ENCODE results near the gene PRRG2.

Gene PRRG2

DNA sequence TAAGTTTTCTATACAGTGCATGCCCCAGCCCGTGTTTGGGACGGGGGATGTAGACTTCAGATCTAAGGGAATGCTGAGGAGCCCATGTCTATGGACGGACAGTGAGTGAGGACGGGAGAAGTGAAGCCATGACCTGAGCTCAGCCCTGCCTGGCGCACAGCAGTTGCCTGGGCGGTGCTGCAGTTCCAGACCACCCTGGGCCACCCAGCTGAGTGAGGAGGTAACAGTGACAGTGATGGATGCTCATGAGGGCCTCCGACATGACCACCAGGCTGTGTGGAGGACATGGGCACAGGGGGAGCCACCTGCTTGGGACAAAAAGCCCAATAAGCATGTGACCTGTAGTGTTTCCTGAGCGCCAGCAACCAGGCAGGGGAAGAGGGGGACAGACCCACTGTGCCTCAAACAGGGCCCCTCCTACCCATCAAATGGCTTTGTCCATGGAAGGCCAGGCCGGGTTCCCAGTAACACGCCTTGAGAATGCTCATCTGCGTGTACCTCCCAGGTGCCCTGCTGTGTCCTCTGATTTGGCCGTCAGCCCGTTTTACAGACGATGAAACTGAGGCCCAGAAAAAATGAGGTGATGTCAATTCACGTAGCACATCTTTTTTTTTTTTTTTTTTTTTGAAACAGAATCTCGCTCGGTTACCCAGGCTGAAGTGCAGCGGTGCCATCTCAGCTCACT is 23.3 kb upstream of the PRRG2 start:
- DNase-seq (ENCODE audit: low spot score): no peak

DNA sequence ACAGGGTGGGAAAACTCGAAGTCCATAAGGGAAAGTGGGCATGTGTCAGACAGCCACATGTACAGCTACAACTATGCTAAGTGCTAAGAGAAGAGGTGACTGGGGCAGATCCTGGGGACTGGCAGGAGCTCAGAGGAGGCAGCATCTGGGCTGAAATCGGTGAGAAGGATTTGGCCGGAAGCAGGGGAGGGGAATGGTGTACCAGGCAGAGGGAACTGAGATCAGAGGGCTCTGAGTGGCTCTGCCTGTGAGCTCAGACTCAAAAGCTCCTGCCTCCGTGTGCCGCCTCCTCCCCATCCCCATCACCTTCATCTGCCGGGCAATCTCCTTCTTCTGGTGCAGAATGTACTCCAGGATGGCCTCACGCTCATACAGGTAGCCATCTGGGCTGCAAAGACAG is 22.5 kb upstream of the PRRG2 start:
- no peak for DNase-seq (ENCODE audit: low spot score)

DNA sequence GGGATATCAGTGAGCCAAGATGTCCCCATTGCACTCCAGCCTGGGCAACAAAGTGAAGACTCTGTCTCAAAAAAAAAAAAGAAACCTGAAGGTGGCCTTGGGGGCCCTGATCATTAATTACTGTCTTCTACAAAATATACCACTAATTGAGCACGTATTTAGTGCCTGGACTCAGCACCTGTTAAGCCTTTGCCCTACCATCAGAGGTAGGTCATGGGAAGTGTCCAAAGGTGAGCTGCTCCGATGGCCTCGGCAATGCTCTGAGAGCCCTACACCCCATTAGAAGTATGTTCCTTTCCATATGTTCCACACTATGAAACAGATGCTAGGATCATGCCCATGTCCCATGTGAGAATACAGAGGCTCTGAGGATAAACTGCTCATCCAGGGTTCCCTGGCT is 21.7 kb upstream of the PRRG2 start:
- DNase-seq (ENCODE audit: low spot score): no peak

DNA sequence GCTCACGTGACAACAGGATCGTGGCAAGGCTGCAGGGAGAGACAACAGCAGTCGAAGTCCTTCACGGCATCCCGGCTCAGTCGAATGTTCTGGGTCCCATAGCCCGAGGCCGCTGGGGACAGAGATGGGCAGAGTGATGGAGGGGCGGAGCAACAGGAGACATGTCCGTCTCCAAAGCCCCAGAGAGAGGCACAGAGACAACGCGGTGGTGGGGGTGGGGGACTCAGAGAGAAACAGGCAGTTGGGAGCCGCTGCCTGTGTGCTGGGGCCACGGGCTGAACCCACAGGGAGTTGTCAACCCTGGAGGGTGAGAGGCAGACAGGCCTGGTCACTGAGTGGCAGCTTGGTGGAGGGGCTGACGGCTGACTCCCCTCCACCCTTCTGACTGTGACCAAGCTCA is 21.2 kb upstream of the PRRG2 start:
- no peak for DNase-seq (ENCODE audit: low spot score)

DNA sequence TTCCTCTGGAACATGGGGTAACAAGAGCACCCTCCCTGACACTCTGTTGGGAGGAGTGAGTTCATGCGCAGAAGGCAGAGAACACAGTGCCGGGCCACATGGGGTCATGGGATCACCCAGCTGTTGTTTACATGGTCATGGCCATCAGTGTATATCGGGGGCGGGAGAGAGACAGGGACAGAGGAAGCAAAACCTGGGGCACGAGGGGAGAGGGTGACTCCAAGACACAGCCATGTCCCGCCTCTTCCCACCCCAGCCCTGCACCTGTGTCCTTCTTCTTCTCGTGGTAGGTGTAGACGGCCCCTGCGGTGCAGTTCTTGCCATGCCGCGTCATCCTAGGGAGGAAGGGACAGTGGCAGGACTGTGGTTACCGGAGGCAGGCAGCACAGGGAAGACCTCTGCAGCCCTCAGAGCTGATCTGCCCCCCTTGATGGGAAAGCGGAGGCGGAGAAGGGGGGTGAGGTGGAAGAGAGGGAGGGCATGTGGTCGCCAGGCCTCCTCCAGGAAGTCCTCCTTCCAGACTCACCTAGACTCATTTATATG is 20.7 kb upstream of the PRRG2 start:
- DNase-seq (ENCODE audit: low spot score): peak; percentile 37

DNA sequence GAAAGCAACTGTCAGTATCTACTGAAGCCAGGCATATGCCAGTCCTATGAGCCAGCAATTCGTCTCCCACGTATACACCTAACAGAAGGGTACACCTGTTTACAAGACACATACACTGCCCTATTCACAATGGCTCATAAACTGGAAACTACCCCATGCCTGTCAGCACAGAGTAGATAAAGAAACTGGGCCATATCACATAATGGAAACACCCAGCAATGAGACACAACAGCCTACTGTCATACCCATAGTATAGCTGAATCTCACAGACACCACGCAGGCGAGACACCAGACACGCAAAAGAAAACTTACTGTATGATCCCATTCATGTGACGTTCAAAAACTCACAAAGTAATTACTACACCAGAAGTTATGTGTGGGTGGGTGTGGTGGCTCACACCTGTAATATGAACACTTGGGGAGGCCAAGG is 16.5 kb upstream of the PRRG2 start:
- DNase-seq (ENCODE audit: low spot score): peak; percentile 63

DNA sequence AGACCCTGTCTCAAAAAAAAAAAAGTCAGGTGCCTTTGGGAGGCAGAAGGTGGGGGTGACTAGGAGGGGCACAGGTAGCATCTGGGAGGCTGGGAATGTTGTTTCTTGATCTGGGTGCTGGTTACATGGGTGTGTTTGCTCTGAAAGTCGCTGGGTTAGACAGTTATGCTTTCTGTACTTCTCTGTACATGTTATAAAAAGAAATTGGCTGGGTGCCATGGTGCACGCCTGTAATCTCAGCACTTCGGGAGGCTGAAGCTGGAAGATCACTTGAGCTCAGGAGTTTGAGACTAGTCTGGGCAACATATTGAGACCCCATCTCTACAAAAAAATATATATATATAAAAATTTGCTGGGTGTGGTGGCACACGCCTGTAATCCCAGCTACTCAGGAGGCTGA is 15.9 kb upstream of the PRRG2 start:
- DNase-seq (ENCODE audit: low spot score): no peak

DNA sequence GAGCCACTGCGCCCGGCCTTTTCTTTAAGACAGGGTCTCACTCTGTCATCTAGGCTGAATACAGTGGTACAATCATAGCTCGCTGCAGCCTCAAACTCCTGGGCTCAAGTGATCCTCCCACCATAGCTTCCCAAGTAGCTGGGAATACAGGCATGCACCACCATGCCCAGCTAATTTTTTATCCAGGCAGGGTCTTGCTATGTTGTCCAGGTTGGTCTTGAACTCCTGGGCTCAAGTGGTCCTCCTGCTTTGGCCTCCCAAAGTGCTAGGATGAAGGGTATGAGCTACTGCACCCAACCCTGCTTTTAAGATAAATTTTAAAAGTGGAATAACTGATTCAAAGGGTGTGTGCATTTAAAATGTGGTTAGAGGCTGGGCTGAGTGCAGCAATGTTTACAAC is 14.8 kb upstream of the PRRG2 start:
- no peak for DNase-seq (ENCODE audit: low spot score)

DNA sequence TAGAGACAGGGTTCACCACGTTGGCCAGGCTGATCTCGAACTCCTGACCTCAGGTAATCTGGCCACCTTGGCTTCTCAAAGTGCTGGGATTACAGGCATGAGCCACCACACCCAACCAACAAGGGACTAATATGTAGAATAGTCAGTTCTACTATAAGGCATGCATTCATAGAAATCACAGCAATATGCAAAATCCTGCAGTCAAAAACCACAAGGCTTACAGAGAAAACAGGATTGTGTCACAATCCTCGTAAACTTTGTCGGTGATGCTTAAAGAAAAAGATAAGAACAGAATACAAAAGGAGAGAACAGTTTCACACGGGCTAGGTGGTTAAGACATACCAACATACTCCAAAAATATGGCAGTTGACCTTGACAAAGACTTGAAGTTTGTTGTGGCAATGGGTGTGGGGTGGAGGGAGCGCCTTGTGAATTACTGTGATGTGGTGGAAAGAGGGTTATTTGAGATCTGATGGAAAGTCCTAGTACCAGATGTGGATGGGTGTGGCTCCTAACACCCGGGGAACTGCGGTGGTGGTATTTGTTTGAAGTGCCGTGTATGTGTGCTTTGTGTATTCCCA is 13.2 kb upstream of the PRRG2 start:
- DNase-seq (ENCODE audit: low spot score): peak; percentile 86

DNA sequence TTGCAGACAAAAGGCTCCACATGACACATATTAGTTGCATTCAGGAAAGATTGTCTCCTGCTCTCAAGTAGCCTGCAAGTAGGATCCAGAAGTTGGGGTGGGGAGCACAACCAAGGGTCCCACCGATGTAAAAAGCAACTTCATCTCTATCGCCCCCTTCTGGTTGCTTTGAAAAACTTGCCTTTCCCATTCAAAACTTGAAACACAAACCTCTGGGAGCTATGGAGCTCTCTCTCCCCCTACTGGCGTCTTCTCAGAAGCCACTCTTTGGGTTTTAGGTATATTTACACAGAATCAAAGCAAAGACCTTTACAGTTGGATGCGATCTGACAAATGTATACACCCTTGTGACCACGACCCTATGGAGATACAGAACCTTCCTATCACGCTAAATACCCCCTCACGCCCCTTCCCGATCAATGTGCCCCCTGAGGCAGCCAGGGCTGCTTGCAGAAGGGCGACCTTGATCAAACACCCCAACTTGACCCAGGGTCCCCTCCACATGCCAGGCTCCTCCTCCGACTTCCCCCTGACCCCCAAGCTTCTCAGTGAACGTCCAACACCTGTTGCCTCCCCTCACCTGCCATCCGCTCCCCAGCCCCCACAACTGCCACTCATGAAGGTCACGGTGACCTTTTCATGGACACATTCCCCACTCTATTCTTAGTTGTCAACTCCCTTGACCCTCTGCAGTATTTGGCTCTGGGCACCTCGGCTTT is 10.8 kb upstream of the PRRG2 start:
- peak; percentile 86 for DNase-seq (ENCODE audit: low spot score)

DNA sequence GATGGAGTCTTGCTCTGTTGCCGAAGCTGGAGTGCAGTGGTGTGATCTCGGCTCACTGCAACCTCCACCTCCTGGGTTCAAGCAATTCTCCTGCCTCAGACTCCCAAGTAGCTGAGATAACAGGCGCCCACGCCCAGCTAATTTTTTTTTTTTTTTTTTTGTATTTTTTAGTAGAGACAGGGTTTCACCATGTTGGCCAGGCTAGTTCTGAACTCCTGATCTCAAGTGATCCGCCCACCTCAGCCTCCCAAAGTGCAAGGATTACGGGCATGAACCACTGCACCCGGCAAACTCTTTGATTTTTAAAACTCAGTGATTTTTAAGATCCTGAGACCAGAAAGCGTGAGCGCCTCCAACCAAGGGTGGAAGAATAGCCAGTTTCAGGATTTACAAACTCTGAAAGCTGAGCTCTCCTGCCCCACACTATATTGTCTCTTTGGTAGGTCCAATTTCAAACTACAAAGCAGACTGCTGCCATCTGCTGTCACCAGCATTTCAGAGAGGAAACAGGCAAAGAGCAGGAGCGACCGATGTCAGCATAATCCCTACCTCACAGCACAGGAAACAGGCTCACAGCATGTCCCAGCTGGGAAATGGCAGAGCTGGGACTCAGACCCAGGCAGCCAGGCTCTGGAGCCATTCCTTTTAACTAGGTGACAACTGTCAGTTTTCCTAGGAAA is 10.0 kb upstream of the PRRG2 start:
- peak; percentile 55 for DNase-seq (ENCODE audit: low spot score)

DNA sequence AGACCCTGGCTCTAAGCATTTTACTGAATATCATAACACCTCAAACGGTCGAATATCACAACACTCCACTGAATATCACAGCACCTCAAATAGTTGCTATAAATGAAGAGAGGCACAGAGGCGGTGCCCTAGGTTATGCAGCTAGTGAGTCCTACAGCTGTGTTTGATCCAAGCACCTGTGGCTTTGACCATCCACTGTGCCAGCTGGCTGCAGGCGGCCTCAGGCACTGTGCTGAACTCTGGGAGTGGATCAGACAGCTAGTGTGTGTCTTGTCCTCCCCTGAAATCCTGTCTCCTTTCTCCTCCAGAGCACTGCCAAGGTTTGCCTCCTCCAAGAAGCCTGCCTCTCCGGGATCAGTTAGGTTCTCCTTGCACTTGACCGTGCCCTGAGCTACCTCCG is 8.1 kb upstream of the PRRG2 start:
- DNase-seq (ENCODE audit: low spot score): no peak

DNA sequence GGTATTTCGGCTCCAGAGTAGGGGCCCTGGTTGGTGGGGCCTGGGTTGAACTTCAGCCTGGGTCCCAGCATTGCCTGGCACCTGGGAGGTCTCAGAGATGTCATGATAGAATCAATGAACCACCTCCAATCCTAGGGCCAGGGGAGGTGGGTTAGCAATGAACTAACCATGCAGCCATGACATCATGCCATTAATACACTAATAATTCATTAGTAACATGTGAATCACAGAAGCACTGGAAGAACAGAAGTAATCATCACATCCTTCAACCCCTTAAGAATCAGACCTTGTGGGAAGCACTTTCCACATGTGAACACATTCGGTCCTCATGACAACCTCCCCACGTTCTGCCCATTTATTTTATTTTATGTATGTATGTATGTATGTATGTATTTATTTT is 7.7 kb upstream of the PRRG2 start:
- DNase-seq (ENCODE audit: low spot score): no peak

DNA sequence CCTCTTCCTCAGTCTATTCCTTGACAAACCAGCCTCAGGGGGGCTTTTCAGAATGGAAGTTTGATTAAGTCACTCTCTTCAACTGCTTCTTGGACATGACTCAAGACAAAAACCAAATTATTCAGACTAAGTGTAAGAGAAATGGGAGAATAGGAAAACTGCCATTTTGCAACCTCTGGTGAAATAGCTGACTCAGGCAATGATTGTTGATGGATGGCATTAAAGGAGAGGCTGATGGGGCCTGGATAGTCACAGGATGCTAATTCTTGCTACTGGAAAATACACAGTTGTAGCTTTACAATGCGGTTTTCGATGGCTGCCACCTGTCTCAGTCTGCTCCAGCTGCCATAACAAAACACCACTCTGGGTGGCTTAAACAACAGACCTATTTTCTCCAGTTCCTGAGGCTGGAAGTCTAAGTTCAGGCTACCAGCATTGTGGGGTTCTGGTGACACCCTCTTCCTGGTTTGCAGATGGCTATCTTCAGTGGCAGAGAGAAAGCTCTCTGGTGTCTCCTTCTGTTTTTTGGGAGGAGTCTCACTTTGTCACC is 6.8 kb upstream of the PRRG2 start:
- no peak for DNase-seq (ENCODE audit: low spot score)

DNA sequence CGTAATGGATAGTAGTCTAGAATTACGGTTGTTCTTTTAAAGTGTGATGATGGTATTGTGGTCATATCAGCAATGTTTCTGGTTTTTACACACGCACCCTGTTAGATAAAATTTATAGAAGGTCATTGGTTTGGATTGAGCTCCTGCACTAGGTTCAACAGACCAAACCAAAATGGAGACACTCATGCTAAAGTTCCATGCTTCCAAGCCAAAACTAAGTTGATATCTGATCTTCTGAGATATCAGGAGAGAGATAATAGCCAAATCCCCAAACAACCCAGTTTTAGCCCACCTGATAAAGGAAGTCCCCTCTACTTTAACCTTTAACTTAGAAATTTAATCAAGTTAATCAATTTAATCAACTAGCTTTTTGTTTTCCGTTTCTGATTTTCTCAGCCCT is 1.9 kb upstream of the PRRG2 start:
- no peak for DNase-seq (ENCODE audit: low spot score)

DNA sequence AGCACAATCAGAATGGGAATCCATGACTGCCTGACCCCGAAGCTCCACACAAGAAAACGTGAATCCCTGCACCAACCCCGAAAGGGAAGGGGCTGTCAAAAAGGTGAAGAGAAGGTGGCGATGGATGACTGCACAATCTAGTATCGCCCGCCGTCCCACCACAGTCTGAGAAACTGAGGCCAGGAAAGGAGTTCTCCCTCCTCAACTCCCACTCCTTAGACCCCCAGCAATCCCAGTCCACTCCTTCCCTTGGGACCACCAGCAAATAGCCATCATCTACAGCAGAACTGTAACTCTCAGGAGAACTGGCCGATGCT is 1.2 kb upstream of the PRRG2 start:
- DNase-seq (ENCODE audit: low spot score): no peak

DNA sequence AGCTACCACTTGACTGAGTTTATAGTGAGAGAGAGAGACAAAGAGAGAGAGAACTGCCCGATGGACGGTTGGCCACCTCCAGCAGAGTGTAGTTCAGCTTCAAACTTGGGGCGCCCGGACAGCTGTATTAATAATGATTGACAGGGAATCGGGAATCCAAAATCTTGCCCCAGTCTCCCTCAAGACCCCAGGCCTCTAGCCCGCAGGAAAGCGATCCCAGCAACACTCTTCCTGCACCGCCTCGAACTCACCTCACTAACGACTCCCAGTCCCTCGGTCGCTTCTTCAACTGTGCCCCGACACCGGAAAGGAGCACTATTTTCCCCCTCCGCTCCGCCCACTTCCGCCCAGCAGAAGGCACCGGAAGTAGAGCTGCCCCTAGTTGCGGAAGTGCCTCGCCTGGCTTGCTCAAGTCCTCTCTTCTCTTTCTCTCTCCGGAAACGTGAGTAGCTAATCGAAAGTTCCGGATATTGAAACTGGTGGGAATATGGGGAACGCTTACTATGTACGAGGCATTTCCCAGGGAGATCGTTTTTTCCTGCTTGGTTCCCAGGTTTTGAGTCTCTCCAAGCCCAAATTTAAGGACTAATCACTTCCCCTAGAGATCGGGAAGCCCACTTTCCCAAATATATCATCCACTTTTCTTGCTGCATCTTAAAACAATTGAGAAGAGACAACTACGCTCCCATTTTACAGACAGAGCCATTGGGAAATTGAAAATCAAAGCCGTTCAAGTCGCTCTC is 681 bp upstream of the PRRG2 start, which contains the start of gene NOSIP:
Gene NOSIP (minus strand): TSS at position 293 of the 743 bp plus-strand sequence. CDS start 19,865 bp downstream, outside the sequence.
- peak; percentile 97 for DNase-seq (ENCODE audit: low spot score)

DNA sequence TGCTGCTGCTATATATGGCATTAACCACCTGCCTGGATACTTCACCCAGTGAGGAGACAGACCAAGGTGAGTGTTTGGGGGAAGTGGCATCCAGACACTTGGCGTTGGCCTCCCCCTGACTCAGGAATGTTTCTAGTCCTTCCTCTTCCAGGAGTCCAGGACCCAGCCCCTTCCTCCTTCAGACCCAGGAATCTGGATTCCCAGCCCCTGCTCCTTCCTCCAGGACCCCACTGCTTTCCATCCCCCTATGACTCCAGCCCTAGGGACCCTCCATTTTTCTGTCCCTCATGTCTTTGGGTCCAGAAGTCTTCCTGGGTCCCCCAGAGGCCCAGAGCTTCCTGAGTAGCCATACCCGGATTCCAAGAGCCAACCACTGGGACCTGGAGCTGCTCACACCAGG is 2.1 kb downstream of the PRRG2 start:
- DNase-seq (ENCODE audit: low spot score): no peak

DNA sequence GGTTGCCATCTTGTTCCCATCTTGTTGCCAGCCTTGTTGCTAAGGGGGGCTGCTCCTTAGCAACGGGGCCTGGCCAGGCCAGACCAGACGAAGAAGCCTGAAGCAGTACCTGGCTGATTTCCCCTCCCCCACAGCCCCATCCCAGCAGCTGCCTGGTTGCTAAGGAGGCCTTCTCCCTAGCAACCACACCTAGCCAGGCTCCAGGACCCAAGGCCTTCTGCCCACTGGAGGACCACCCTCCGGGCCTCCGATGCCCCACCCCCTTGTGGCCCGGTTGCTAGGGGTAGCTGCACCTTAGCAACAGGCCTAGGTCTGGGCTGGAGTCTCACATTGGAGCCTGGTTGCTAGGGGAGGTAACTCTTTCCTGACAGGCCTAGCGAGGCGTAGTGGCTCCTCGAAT is 3.9 kb downstream of the PRRG2 start:
- no peak for DNase-seq (ENCODE audit: low spot score)

DNA sequence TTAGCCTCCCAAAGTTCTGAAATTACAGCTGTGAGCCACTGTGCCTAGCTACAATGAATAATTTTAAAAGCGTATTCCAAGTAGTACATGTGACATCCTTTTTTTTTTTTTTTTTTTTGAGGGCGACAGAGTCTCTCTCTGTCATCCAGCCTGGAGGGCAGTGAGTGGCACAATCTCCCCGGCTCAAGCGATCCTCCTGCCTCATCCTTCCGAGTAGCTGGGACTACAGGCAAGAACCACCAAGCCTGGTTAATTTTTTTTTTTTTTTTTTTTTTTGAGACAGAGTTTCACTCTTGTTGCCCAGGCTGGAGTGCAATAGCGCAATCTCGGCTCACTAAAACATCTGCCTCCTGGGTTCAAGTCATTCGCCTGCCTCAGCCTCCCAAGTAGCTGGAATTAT is 6.1 kb downstream of the PRRG2 start:
- no peak for DNase-seq (ENCODE audit: low spot score)

DNA sequence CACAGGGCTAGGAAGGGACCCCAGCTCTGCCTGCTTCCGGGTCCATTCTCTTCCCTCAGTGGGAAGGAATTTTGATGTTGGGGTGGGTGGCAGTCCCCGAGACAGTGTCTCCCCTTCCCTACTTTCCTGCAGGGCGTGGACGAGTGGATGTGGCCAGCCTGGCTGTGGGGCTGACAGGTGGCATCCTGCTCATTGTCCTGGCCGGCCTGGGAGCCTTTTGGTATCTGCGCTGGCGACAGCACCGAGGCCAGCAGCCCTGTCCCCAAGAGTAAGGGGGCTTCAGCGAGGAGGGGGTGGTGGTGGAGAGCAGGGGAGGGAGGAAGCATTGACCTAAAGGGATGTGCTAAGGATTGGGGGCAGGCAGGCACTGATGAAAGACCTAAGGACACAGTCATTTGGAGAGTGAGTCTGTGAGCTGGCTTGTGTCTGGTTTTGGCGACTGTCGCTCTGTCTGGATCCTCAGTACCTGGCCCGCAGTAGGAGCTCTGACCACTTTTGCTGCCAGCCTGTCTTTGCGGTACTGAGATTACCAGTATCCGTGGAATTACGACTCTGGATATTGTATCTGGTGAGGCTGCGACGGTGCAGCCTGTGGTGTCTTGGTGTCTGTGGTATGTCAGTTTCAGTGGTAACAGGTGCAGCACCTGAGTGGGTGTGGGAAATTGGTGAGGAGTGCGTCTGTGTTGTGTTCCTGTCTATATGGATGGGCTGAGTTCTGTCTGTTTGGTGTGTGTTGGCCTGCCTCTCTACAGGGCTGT is 7.4 kb downstream of the PRRG2 start:
- DNase-seq (ENCODE audit: low spot score): no peak

Measured in CD4-positive, alpha-beta T cell treated with Interleukin-15 for 4 hours (primary cell).